Fibroblast of lung (primary cell): ENCODE measurements around the gene SH3BGRL2. TPM values are rescaled to one million over a fixed set of nuclear protein-coding genes. Genes with fewer than 3 reads are reported as not detected.

ENCODE experiments used
- DNase-seq, 2 donors: peaks; one replicate each; pipeline versions ENCODE4 v3.0.0 to v3.0.0-alpha.2; 2010; ENCODE audit warnings: low read depth in 2 of 2
- H2AFZ ChIP-seq: 2 replicates; pipeline ENCODE4 v1.5.1; 2012; ENCODE audit warnings: low read length, control low read depth, inconsistent platforms
- H3K27ac ChIP-seq: 2 replicates; pipeline ENCODE4 v1.5.1; 2011; ENCODE audit warnings: low read length, control low read depth; ENCODE audit not compliant: insufficient read depth
- H3K27me3 ChIP-seq: 2 replicates; pipeline ENCODE4 v1.5.1; 2011; ENCODE audit warnings: mild to moderate bottlenecking, low read length; ENCODE audit not compliant: control insufficient read depth, insufficient read depth
- H3K36me3 ChIP-seq: 2 replicates; pipeline ENCODE4 v1.5.1; 2011; ENCODE audit warnings: low read length; ENCODE audit not compliant: control insufficient read depth, insufficient read depth
- H3K4me1 ChIP-seq: 2 replicates; pipeline ENCODE4 v1.5.1; 2011; ENCODE audit warnings: low read length; ENCODE audit not compliant: control insufficient read depth, insufficient read depth; ENCODE audit errors: extremely low read depth
- H3K4me2 ChIP-seq: 2 replicates; pipeline ENCODE4 v1.5.1; 2011; ENCODE audit warnings: low read length, control low read depth; ENCODE audit not compliant: insufficient read depth; ENCODE audit errors: extremely low read depth
- H3K4me3 ChIP-seq, 4 experiments: fragments of 200-600 bp in 1 of 4; sonication (generic) in 1 of 4; replicated peaks in 1 of 4; 2 replicates each; pipeline ENCODE4 v1.5.1; 2011 to 2016; ENCODE audit warnings: low read length in 4 of 4, low read depth in 3 of 4, mild to moderate bottlenecking in 3 of 4, control low read depth in 2 of 4, inconsistent platforms in 1 of 4, mixed read lengths in 1 of 4; ENCODE audit not compliant: insufficient read depth in 1 of 4; ENCODE audit errors: control extremely low read depth in 1 of 4
- H3K79me2 ChIP-seq: 2 replicates; pipeline ENCODE4 v1.5.1; 2012; ENCODE audit warnings: mild to moderate bottlenecking, low read length, inconsistent platforms; ENCODE audit not compliant: control insufficient read depth, insufficient read depth
- H3K9ac ChIP-seq: 2 replicates; pipeline ENCODE4 v1.5.1; 2011; ENCODE audit warnings: mild to moderate bottlenecking, low read length, control low read depth; ENCODE audit not compliant: insufficient read depth
- H3K9me3 ChIP-seq: 2 replicates; pipeline ENCODE4 v1.5.1; 2012; ENCODE audit warnings: low read depth, low read length; ENCODE audit not compliant: control insufficient read depth, insufficient read depth
- H4K20me1 ChIP-seq: 2 replicates; pipeline ENCODE4 v1.5.1; 2011; ENCODE audit warnings: low read length; ENCODE audit not compliant: control insufficient read depth, insufficient read depth; ENCODE audit errors: extremely low read depth
- EZH2 ChIP-seq: IDR thresholded peaks from 2 replicates; pipeline ENCODE4 v1.5.1; 2012; ENCODE audit warnings: low read length, control low read depth, mild to moderate bottlenecking; ENCODE audit errors: missing control alignments
- polyA plus RNA-seq, 2 donors: library from polyadenylated mRNA; depleted of rRNA in 1 of 2; stranded (reverse) in 1 of 2; unstranded in 1 of 2; fragments of >200 nt; gene quantifications; 2 replicates each; pipeline ENCODE4 v1.2.1, GENCODE V29; 2011 to 2012; ENCODE audit warnings: missing spikeins in 1 of 2
- total RNA-seq: library from RNA; depleted of rRNA; stranded (reverse); fragments of >200 nt; gene quantifications from 2 replicates; pipeline ENCODE4 v1.2.1, GENCODE V29; 2014
- TF ChIP-seq, protein P1 (sequence below), 2 donors: IDR thresholded peaks in 1 of 2; conservative IDR thresholded peaks in 1 of 2; 1 replicate in 1 of 2; 2 replicates in 1 of 2; pipeline ENCODE4 v1.5.1; 2011 to 2012; ENCODE audit warnings: low read length in 2 of 2, control low read depth in 1 of 2, inconsistent platforms in 1 of 2, low read depth in 1 of 2, mild to moderate bottlenecking in 1 of 2

SH3BGRL2 gene
- total and polyA plus RNA-seq, 2 donors (not counting 1 experiment from before 2014, with no cell fraction given) = 1.5 to 4.3 TPM

DNA sequence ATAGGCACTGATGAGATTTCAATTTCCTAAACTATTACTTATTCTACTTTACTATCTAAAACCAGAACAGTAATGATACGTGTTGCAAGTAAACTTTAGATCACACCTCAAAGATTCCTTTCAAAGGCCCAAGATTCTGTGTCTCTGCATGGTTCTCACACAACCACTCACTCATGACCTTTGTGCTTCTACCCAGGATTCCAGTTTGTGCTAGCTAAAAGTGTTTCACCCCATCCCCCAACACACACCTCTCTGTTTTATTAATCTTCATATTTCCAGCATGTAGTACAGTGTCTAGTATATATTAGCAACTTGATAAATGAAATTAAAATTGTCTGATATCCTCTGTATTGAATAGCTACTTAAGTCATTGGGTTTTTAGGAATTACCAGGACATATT, 8.8 kb upstream of the SH3BGRL2 start:
- no peak overlapping the region for H2AFZ ChIP-seq
- H3K27me3 ChIP-seq = no peaks in the 10 kb centered on the region
- no peak overlapping the region for H3K4me2 ChIP-seq
- no peak overlapping the region for H3K27ac ChIP-seq
- no peak overlapping the region for H3K4me3 ChIP-seq
- H3K79me2 ChIP-seq = no peaks in the 10 kb centered on the region
- no peak for TF ChIP-seq EZH2
- TF ChIP-seq, protein P1, sequence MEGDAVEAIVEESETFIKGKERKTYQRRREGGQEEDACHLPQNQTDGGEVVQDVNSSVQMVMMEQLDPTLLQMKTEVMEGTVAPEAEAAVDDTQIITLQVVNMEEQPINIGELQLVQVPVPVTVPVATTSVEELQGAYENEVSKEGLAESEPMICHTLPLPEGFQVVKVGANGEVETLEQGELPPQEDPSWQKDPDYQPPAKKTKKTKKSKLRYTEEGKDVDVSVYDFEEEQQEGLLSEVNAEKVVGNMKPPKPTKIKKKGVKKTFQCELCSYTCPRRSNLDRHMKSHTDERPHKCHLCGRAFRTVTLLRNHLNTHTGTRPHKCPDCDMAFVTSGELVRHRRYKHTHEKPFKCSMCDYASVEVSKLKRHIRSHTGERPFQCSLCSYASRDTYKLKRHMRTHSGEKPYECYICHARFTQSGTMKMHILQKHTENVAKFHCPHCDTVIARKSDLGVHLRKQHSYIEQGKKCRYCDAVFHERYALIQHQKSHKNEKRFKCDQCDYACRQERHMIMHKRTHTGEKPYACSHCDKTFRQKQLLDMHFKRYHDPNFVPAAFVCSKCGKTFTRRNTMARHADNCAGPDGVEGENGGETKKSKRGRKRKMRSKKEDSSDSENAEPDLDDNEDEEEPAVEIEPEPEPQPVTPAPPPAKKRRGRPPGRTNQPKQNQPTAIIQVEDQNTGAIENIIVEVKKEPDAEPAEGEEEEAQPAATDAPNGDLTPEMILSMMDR (conservative IDR thresholded peaks at IDR 0.05 in 1 of 2, IDR thresholded peaks at IDR 0.05 in 1 of 2; ENCODE audit: low read depth in 1 of 2, low read length in 2 of 2) = no peak
- DNase-seq = no peak
- no peaks in the 10 kb centered on the region for H3K36me3 ChIP-seq
- no peaks in the 10 kb centered on the region for H4K20me1 ChIP-seq
- H3K9me3 ChIP-seq = no peaks in the 10 kb centered on the region
- H3K9ac ChIP-seq = no peak overlapping the region
- no peaks in the 10 kb centered on the region for H3K4me1 ChIP-seq

DNA sequence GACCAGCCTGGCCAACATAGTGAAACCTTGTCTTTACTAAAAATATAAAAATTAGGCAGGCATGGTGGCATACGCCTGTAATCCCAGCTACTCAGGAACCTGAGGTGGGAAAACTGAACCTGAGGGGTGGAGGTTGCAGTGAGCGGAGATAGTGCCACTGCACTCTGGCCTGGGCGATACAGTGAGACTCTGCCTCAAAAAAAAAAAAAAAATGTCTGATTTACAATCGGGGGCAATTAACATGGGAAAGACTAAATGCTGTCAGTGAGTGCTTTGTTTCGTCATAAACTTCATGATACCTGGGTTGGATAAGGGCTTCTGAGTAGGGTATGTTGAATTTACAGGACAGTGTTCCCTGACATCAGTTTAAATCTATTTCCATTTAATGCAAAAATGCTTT, 8.0 kb upstream of the SH3BGRL2 start:
- no peak for DNase-seq
- H3K9me3 ChIP-seq = no peaks in the 10 kb centered on the region
- no peak overlapping the region for H3K4me3 ChIP-seq
- no peak overlapping the region for H3K9ac ChIP-seq
- H3K79me2 ChIP-seq = no peaks in the 10 kb centered on the region
- H2AFZ ChIP-seq = no peak overlapping the region
- no peak overlapping the region for H3K4me2 ChIP-seq
- no peaks in the 10 kb centered on the region for H3K4me1 ChIP-seq
- no peaks in the 10 kb centered on the region for H4K20me1 ChIP-seq
- H3K27me3 ChIP-seq = no peaks in the 10 kb centered on the region
- H3K36me3 ChIP-seq = no peaks in the 10 kb centered on the region
- H3K27ac ChIP-seq = no peak overlapping the region
- TF ChIP-seq, protein P1 (conservative IDR thresholded peaks at IDR 0.05 in 1 of 2, IDR thresholded peaks at IDR 0.05 in 1 of 2; ENCODE audit: low read depth in 1 of 2, low read length in 2 of 2) = no peak
- TF ChIP-seq EZH2 = no peak

DNA sequence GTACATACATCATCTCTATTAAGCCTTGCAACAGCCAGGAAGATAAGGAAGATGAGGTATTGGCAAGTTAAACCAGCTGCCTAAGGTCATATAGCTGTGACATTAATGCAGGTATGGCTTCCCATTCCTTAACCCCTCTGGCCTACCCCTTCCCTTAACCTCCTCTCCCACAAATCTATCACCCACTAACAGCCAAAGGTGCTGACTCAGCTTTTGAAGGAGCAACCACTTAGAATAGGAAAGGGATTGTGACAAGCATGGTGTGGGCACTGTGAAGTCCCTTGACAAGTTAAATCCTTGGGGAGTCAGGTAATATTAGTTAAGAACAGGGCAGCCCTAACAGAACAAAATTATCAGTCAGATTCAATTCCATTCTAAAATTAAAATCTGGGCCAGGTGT, 5.4 kb upstream of the SH3BGRL2 start:
- no peaks in the 10 kb centered on the region for H3K36me3 ChIP-seq
- no peak overlapping the region for H3K27ac ChIP-seq
- no peak overlapping the region for H3K4me3 ChIP-seq
- TF ChIP-seq, protein P1 (conservative IDR thresholded peaks at IDR 0.05 in 1 of 2, IDR thresholded peaks at IDR 0.05 in 1 of 2; ENCODE audit: low read depth in 1 of 2, low read length in 2 of 2) = no peak
- TF ChIP-seq EZH2 = no peak
- H2AFZ ChIP-seq = no peak overlapping the region
- peaks cover 3% of the 10 kb centered on the region for H3K27me3 ChIP-seq
- H3K4me2 ChIP-seq = no peak overlapping the region
- H4K20me1 ChIP-seq = no peaks in the 10 kb centered on the region
- DNase-seq = no peak
- no peak overlapping the region for H3K9ac ChIP-seq
- H3K79me2 ChIP-seq = no peaks in the 10 kb centered on the region
- H3K9me3 ChIP-seq = no peaks in the 10 kb centered on the region
- no peaks in the 10 kb centered on the region for H3K4me1 ChIP-seq
